Islet of Langerhans (tissue), 1 donor: ENCODE measurements around the gene ITM2C.

Experiments
- FAIRE-seq: peaks from one replicate; lab custom pipeline; 2011; peaks lifted over from hg19 to GRCh38; lab: Jason Lieb, UNC

Gene ITM2C, protein sequence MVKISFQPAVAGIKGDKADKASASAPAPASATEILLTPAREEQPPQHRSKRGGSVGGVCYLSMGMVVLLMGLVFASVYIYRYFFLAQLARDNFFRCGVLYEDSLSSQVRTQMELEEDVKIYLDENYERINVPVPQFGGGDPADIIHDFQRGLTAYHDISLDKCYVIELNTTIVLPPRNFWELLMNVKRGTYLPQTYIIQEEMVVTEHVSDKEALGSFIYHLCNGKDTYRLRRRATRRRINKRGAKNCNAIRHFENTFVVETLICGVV

DNA sequence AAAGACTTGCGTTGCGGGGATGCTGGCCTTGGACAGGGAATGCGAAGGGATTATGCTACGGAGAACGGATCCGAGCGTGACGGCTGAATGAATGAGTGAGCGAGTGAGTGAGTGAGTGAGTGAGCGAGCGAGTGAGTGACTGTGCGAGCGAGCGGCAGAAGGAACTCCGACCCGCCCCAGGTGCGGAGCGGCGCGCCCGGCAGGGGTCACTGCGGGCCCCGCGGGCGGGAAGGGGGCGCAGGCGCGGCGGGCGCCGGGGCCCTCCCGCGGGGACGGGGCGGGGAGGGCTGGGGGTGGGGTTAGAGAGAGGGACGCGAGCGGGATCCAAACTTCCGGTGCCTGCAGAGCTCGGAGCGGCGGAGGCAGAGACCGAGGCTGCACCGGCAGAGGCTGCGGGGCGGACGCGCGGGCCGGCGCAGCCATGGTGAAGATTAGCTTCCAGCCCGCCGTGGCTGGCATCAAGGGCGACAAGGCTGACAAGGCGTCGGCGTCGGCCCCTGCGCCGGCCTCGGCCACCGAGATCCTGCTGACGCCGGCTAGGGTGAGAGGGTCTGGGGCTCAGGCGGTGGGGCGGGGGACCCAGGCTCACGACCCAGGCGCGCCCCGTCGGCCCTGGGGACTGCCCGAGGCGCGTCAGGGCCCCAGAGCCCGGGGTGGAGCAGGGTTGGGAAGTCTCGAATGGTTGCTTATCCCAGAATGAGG, at the start of gene ITM2C:
Gene ITM2C, plus strand, starts transcription at position 338 of the 702 bp plus-strand sequence. Its CDS starts 84 bp downstream, at position 422.
- no peak for FAIRE-seq

DNA sequence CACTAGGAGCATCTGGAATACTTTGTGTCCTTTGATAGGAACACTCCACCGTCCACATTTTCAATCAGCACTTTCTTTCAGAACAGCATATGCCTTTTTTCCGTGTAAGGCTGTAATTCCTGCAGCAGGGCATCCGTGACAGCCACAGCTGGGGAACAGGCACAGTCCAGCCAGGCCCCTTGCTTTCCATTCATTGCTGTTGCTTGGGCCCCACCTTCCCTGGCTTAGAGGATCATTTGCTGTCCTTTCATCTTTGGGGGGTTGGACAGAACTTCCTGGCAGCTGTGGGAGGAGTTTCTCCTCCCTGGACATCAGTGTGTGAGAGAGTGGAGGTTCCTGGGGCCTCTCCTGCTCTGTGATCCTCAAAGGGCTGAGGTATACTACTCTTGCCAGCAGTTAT, 49.7 kb upstream of the ITM2C start:
- no peak for FAIRE-seq

DNA sequence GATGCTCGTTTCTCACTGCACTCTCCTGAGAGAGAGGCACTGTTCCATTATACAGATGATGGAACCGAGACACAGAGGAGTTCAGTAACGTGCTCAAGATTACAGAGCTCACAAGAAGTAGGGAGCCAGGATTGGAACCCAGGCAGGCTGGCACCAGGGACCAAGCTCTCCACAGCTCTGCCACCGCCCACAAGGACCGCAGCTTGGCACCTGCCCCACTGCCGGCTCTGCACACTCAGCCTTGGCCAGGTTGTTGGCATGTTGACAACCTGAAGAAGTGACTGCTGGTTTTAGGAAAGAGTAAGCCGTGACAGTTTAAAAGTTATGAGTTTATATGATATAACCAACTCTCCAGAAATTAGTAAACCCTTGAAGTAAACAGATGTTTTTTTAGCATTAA, 48.0 kb upstream of the ITM2C start:
- FAIRE-seq = no peak

DNA sequence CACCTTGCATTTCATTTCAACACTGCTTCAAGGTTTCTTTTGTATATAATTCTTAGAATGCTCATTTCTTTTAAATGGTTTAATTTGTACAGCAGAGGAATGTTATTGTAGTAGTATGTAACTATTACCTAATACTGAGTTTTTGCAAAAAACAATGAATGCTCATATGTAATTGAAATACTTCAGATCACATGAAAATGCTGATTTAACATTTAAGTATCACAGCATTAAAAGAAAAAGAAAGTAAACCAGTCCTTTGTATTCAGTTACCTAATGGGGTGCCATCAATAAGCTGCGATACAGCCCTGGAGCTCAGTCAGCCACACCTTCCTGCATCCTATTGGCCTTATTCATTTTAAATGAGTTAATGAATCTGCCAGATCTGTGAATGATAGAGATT, 45.3 kb upstream of the ITM2C start:
- FAIRE-seq = no peak

DNA sequence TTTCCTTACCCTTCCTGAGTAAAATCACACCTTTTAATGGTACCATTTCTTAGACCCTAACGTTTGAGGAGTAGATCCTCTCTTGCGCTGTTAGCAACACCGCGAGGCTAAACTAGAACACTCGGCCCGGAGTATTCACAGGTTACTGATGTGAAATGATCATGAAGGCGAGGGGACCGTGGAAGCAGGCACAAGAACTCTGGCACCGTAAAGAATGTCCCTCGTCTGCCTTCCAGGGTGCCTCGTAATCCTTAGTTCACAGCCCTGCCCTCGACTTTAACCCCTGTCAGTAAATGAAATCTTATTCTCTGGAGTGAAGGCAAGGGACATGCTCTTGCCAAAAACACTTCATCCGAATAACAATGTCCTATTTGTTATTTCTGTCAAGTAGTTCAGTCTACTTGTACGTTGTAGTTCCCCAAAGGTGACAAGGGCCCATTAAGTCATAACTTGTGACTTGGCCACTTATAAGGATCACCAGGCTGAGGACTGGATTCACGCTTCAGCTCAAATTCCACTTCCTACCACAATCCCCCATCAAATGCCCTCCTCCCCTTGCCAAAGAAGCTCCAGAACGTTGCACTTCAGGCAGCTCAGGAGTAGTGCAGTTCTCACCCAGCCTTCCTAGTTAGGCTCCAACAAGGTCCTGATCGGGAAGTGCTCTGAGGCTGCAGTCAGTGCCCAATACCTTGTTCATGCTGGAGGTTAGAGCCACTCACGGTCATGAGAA, 43.3 kb upstream of the ITM2C start:
- FAIRE-seq = no peak

DNA sequence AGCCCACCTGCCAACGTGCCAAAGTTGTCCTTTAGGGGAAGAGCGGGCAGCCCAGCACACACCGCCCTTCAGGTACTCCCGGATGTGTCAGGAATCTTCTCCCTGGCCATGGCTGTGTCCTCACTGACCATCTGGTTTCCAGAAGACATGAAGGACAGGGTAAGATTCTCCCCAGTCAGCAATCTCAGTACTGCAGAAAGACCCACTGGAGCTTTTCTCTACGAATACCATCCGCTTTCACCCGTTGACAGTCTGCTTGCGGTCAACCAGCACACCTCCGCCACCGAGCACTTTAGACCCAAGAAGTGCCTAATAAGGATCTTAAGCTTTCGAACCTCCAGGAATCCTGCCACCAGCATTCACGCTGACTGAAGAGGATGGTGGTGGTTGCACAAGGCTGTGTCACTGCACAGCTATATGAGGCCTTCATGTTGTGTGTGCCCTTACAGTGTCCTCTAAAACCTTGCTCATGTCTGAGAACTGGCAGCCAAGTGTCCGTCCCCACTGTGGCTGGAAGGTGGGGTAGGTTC, 42.7 kb upstream of the ITM2C start:
- FAIRE-seq = no peak

DNA sequence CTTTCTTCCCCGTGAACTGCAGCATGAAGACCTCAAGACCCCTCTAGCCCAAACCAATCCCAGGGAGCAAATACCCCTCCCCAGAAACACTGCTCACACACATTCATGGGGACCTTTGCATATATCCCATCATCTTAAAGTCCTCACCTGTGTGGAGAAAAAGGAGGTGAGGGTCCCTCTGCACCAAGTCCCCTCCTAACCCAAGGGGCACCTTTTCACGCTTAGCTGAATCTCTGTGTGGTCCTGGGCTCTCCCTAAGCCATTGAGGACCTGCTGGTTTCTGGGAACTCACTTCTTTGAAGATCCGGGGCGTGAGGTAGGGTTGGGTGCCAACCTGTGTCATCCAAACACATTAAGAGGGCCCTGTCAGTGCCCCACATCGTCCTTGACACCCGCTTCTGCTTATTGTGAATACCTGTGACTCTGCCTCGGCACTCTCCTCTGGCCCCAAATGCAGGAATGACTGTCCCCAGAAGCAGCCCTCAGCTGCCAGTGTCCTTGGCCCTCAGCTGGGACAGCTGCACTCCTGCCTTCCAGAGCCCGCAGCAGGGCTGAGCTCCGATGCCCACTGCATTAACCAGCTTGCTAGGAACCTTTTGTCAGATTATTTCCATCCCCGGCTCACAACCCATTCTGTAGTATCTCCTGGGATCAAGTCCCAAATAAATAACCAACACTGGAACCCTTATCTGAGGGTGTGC, 41.3 kb upstream of the ITM2C start:
- no peak for FAIRE-seq

DNA sequence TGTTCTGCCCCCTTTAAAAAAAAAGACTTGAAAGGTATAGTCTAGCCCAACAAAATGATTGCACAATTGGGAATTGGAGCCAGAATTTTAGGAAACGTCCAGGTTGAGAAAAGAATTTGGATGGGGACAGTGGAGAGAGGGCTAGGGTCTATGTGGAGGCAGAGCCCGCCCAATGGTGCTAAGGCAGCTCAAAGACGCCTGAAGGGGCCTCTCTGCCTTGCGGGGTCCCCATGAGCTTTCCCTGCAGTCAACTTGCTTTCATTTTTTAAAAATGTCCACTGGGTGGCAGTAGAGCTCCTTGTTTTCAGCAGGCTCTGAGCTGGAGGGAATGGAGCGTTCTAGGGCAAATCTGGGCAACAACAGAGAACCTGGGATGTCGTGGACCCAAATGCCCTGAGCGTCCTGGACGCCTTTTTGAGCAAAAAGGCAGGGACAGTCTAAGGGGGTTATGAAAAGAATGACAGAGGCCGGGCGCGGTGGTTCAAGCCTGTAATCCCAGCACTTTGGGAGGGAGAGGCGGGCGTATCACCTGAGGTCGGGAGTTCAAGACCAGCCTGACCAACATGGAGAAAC, 40.2 kb upstream of the ITM2C start:
- FAIRE-seq = no peak

DNA sequence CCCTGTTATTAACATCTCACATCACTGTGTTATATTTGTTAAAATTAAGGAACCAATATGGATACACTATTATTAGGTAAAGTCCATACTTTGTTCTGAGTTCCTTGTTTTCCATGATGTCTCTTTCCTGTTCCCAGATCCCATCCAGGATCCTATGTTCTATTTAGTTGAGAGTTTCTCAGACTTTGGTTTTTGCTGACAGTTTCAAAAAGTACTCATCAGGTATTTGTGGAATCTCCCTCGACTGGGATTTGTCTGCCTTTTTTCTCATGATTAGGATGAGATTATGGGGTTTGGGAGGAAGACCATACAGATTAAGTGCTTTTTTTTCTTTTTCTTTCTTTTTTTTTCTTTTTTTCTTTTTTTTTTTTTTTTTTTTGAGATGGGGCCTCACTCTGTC, 39.4 kb upstream of the ITM2C start:
- FAIRE-seq = no peak

DNA sequence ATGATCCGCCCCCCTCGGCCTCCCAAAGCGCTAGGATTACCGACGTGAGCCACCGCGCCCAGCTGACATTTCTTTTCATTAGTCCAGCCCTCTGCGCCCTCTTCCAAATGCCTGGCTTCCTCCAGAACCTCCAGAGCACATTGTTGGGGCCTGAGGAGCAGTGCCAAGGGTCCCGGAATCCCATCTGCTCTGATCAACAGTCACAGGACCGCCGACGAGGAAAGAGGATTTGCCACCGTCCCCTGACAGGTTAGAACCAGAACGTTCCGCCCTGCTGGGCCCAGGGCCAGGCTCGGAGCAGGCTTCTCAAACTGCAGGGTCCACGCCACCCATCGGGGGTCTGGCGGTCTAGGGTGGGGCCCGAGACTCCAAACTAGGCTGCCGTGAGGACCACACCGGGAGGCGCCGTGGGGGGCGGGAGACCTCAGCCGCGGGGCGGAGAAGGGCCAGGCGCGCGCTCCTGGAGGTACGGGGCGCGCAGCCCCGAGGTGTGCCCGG, 36.9 kb upstream of the ITM2C start:
- FAIRE-seq = no peak

DNA sequence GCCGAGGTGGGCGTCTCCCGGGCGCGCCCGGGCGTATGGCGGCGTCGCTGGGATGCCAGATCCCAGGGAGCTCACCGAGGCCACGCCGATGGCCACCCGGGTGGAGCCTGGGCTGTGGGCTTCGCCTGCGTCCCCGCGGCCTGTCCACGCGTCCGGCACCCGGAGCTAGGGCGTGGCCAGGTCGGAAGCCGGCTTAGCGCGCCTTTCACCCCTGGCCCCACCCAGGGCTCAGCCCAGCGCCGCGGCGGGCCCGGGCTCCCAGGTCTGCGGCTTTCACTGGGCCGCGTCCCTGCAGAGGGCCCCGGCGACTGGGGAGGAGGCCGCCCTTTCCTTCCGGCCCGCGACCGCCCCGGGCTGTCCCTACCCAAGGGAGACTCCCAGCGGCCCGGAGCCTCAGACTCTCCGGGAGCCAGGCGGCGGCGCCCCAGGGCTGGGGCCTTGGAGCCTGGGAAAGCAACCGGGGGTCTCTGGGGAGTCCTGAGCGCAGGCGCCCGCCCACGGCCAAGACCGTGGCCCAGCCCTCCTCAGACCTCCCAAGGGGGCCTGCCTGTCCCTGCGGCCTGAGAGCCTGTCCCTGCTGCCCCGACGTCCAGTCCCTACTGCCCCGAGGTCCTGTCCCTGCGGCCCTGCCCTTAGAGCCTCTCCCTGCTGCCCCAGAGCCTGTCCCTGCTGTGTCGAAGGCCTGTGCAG, 36.3 kb upstream of the ITM2C start:
- no peak for FAIRE-seq

DNA sequence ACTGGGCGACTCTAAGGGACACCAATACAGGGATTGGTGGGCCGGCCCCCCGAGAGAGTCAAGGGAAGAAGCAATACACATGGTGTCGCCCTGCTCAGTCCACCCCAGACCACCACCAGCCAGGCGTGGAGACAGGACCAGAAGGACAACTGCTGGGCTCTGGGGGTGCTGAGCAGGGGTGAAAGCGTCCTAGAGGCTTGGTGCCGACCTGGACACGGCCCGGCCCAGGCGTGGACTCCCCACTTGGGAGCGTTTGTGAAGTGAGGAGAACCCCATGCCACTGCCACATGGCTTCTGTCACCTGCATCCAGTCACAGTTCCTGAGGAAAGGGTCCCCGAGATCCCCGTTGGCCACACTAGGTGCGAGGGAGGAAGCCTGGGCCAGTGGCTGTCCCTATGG, 35.4 kb upstream of the ITM2C start:
- FAIRE-seq = no peak

DNA sequence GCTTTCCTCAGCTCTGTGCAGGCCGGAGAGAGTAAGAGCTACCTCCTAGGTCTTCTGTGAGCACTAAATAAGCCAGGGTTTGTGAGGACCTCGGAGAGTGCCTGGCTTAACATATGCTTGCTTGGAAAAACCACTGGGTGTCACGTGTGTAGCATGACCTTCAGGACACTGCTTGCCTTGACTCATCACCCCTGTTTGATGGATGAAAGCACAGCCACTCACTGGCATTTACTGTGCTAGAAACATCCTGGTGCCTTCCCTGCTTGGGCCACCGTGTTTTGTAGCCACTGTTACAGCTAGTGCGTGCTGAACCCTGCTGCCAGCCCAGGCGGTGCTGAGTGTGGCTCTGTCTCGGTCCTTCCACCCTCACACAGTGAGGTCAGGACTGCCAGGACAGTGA, 34.8 kb upstream of the ITM2C start:
- FAIRE-seq = no peak

DNA sequence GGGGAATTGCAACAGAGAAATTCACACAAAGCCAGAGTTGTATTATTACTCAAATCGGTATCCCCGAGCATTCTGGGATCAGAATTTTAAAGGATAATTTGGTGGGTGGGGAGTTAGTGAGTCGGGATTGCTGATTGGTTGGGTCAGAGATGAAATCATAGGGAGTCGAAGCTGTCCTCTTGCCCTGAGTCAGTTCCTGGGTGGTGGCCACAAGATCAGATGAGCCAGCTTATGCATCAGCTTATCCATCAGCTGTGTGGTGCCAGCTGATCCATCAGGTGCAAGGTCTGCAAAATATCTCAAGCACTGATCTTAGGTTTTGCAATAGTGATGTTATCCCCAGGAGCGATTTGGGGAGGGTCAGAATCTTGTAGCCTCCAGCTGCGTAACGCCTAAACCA, 34.3 kb upstream of the ITM2C start:
- no peak for FAIRE-seq

DNA sequence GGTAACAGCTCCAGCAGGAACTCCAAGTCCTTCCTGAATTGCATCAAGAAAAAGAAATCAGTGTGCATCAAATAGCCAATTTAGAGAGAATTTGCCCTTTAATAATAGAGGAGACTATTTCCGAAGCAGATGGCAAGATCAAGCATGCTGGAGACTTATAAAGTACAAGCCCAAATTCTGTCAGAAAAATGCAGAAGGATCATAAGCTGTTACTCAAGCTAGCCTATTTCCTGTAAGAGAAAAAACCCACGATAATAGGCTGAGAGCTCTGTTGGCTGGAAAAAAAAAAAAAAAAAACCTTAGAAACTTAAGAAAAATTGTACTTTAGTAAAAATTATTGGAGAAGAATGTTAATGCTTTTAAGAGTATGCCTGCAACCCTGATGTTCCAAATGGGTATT, 24.4 kb upstream of the ITM2C start:
- FAIRE-seq = no peak

DNA sequence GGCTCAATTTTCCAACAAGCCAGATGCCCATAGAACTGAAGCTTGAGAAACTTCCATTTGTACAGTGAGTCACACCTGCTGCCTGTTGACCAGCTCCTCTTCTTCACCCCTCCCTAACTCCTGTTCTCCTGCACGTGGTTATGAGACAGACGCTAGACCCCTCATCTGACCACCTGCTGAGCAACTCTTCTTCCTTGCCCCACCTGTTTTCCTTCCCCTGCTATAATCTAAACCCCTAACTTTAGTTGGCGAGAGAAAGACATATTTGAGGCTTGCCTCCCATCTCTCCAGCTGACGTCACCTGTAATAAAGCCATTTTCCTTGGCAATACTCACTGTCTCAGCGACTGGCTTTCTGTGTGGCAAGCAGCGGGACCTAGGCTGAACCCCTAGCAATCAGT, 22.3 kb upstream of the ITM2C start:
- no peak for FAIRE-seq

DNA sequence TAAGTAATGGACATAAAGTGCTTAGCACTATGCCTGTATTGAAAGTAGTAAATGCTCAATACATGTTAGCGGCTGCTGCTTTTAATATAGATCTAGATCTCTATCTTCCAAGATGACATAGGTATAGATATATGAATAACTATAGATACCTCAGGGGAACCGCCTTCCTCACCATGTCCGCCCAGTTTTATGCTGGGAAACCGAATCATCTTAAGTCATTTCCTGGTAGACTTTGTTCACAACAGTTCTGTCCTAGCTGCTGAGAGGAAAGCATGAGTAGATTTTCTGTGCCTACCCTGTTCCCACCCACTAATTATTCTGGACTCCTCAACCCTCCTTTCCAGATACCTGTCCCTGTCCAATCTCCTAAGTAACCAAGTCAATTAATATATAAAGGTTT, 21.6 kb upstream of the ITM2C start:
- FAIRE-seq = no peak

DNA sequence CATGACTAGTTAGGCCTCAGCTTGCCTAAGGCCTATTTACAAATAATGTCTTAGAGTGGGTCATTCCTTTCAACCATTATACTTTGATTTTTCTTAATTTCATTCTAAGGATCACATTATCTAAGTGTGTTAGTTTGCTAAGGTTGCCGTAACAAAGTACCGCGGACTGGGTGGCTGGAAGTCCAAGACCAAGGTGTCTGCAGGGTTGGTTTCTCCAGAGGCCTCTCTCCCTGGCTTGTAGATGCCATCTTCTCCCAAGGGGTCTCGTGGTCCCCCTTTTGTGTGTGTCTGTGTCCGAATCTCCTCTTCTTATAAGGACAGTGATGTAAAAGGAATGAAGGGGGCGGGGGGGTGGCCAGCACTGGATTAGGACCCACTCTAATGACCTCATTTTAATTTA, 18.4 kb upstream of the ITM2C start:
- FAIRE-seq = no peak

DNA sequence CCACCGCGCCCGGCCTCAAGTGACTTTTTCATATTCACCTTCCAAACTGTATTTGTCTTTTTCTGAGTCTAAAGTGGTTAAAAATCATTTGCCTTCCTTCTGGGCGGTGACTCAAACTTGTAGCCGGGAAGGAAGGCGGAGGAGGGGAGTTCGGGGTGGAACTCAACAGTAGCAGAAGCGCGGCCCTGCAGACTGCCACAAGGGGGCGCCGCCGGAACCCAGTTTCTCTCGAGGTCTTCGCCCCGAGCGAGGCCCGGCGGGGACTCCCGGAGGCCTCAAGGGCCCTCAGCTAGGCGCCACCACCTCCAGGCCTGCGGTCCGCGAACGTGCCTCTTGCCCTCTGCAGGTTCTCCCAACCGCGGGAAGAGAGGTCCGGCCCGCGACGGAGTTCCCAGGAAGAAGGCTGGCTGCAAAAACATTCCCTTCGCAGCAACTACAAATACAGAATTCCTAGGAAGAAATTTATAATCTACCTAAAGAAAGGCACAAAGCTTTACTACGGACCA, 16.8 kb upstream of the ITM2C start:
- no peak for FAIRE-seq

DNA sequence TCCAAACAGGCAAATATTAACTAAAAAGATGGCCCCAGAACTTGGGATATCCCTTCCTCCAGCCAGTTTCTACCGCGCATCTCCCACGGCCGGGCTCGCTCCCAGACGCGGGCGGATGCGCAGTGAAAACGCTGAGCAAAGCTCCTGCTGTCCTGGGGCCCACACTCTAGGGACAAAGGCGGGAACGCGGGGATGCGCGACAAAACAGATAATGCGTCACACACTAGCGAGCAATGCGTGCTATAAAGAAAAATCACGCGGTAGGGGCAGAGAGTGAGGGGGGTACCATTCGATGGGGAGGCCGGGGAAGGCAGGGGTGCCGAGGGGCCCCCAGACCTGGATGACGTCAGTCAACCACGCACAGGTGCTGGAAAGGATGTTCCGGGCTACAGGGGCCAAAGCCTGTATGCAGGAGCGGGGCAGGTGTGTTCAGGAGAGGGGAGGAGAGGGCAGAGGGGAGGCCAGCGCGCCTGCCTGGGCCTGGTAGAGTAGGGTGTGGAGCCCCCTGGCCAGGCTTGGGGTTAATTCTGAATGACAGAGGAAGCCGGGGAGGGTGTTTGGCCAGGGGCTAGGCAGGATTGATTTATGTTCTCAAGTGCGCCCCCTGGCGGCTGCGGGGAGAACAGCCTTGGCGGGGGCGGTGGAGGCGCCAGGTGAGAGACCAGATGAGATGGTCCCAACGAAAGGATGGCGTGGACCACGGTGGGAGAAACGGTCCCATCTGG, 14.9 kb upstream of the ITM2C start:
- FAIRE-seq = no peak

DNA sequence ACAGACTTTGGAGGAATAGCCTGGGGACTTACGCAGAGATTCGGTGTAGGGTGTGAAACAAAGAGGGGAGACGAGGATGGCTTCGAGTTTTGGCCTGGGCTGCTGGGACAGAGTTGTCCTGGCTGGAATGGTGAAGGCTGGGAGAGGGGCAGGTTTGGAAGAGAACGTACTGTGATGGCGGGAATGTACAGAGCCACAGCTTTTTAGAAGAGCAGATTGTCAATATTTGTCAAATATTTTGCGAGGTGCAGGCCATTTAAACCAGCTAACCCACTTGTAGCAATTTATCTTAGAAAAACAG, 14.4 kb upstream of the ITM2C start:
- FAIRE-seq = no peak
